ENCODE results near the gene DOCK9.

DOCK9 gene

GRCh38 chr13:98873377-98874028, 104.4 kb downstream of the DOCK9 start:
- TF ChIP-seq EGR1 (IDR thresholded peaks at IDR 0.05), result no peak
- no peak for TF ChIP-seq ZBTB7A (IDR thresholded peaks at IDR 0.05; ENCODE audit: low read depth)
- TF ChIP-seq, protein P1, sequence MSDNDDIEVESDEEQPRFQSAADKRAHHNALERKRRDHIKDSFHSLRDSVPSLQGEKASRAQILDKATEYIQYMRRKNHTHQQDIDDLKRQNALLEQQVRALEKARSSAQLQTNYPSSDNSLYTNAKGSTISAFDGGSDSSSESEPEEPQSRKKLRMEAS (IDR thresholded peaks at IDR 0.05), result no peak
- no peak for TF ChIP-seq TEAD4 (IDR thresholded peaks at IDR 0.05)
- no peak for TF ChIP-seq NFIC (IDR thresholded peaks at IDR 0.05)
- no peak for TF ChIP-seq EP300 (IDR thresholded peaks at IDR 0.05; ENCODE audit: borderline replicate concordance)
- TF ChIP-seq TCF12 (IDR thresholded peaks at IDR 0.05; ENCODE audit: low read depth), result no peak
- TF ChIP-seq YY1 (IDR thresholded peaks at IDR 0.05; ENCODE audit: low read depth), result no peak
- TF ChIP-seq CEBPB (IDR thresholded peaks at IDR 0.05), result no peak
- no peak for TF ChIP-seq CREB1 (IDR thresholded peaks at IDR 0.05; ENCODE audit: low read depth)
- no peak for TF ChIP-seq USF1 (IDR thresholded peaks at IDR 0.05)
- no peak for TF ChIP-seq TAF1 (IDR thresholded peaks at IDR 0.05; ENCODE audit: low read depth)

DNA sequence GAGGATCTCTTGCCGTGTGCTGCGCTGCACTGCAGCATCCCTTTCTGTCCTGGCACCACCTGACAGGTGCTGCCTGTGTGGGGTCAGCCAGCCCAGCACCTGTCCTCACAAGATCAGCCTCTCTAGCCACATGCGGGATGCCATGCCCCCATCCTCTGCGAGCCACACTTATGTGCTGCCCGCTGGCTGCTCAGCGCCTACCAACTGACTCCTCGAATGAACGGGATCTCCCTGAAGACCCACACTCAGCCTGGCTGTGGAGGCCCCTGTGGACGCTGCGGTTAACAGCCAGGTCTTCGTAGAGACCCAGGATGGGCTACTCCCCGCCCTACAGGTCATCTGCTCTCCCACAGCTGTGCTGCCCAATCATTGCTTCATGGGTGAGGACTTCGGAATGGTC, 106.1 kb downstream of the DOCK9 start:
- TF ChIP-seq YY1 (IDR thresholded peaks at IDR 0.05; ENCODE audit: low read depth), result no peak
- no peak for TF ChIP-seq ZBTB7A (IDR thresholded peaks at IDR 0.05; ENCODE audit: low read depth)
- TF ChIP-seq TCF12 (IDR thresholded peaks at IDR 0.05; ENCODE audit: low read depth), result no peak
- TF ChIP-seq REST (IDR thresholded peaks at IDR 0.05; ENCODE audit: low read depth), result no peak
- no peak for TF ChIP-seq USF1 (IDR thresholded peaks at IDR 0.05)
- TF ChIP-seq NFIC (IDR thresholded peaks at IDR 0.05), result no peak
- TF ChIP-seq RAD21 (IDR thresholded peaks at IDR 0.05; ENCODE audit: low read depth), result no peak
- no peak for TF ChIP-seq EP300 (IDR thresholded peaks at IDR 0.05; ENCODE audit: borderline replicate concordance)
- no peak for TF ChIP-seq FOXM1 (IDR thresholded peaks at IDR 0.05; ENCODE audit: borderline replicate concordance, low read depth)
- TF ChIP-seq, protein P1 (IDR thresholded peaks at IDR 0.05), result no peak

GRCh38 chr13:98869408-98870090, 108.3 kb downstream of the DOCK9 start:
- TF ChIP-seq, protein P1 (IDR thresholded peaks at IDR 0.05), result no peak
- TF ChIP-seq TEAD4 (IDR thresholded peaks at IDR 0.05) (no peak), TAF1 (IDR thresholded peaks at IDR 0.05; ENCODE audit: low read depth) (no peak), RAD21 (IDR thresholded peaks at IDR 0.05; ENCODE audit: low read depth) (peak; percentile 21; the same call in 1 of the 2 replicates), YY1 (IDR thresholded peaks at IDR 0.05; ENCODE audit: low read depth) (no peak), USF1 (IDR thresholded peaks at IDR 0.05) (no peak), CEBPB (IDR thresholded peaks at IDR 0.05) (no peak)

- TF ChIP-seq EP300 (IDR thresholded peaks at IDR 0.05; ENCODE audit: borderline replicate concordance) (no peak), FOXM1 (IDR thresholded peaks at IDR 0.05; ENCODE audit: borderline replicate concordance, low read depth) (no peak), CEBPB (IDR thresholded peaks at IDR 0.05) (no peak), TEAD4 (IDR thresholded peaks at IDR 0.05) (no peak), YY1 (IDR thresholded peaks at IDR 0.05; ENCODE audit: low read depth) (no peak), TAF1 (IDR thresholded peaks at IDR 0.05; ENCODE audit: low read depth) (no peak), NFIC (IDR thresholded peaks at IDR 0.05) (no peak), EGR1 (IDR thresholded peaks at IDR 0.05) (no peak), TCF12 (IDR thresholded peaks at IDR 0.05; ENCODE audit: low read depth) (no peak), USF1 (IDR thresholded peaks at IDR 0.05) (no peak), CREB1 (IDR thresholded peaks at IDR 0.05; ENCODE audit: low read depth) (no peak), RAD21 (IDR thresholded peaks at IDR 0.05; ENCODE audit: low read depth) (no peak), ZBTB7A (IDR thresholded peaks at IDR 0.05; ENCODE audit: low read depth) (no peak), REST (IDR thresholded peaks at IDR 0.05; ENCODE audit: low read depth) (no peak)
- TF ChIP-seq, protein P1 (IDR thresholded peaks at IDR 0.05), result no peak
Measured at GRCh38 chr13:98868932-98869331, 108.9 kb downstream of the DOCK9 start.
